ENCODE data around the gene TNNT2.

Gene TNNT2

GRCh38 chr1:201384406-201384782, 6.9 kb upstream of the TNNT2 start:
- Histone ChIP-seq H3K4me3 (ENCODE audit: low read length) (no peak overlapping the region), H2AFZ (ENCODE audit: low read length) (no peak overlapping the region), H3K4me1 (ENCODE audit: low read length) (no peaks in the 10 kb centered on the region), H4K20me1 (ENCODE audit: insufficient read depth, low read length) (no peaks in the 10 kb centered on the region), H3K27ac (ENCODE audit: low read length) (no peak overlapping the region), H3F3A (ENCODE audit: insufficient read depth, low read length) (no peaks in the 10 kb centered on the region), H3K79me2 (ENCODE audit: low read length) (no peaks in the 10 kb centered on the region), H3K9ac (ENCODE audit: low read length) (no peak overlapping the region), H3K36me3 (replicated peaks; ENCODE audit: insufficient read depth, low read length) (no peaks in the 10 kb centered on the region), H3K4me2 (ENCODE audit: low read depth, low read length) (no peak overlapping the region), H3K9me3 (replicated peaks; ENCODE audit: insufficient read depth, low read length) (no peaks in the 10 kb centered on the region), H3K9me2 (replicated peaks; ENCODE audit: insufficient read depth, low read length) (no peaks in the 10 kb centered on the region), H3K27me3 (replicated peaks; ENCODE audit: insufficient read depth, low read length) (peaks cover 44% of the 10 kb centered on the region)
- TF ChIP-seq EZH2 (optimal IDR thresholded peaks at IDR 0.05; ENCODE audit: low read depth, low read length) (no peak), EZH2phosphoT487 (IDR thresholded peaks at IDR 0.05; ENCODE audit: low read length) (no peak), CTCF (IDR thresholded peaks at IDR 0.05; ENCODE audit: low read length) (no peak)
- no peak for DNase-seq

DNA sequence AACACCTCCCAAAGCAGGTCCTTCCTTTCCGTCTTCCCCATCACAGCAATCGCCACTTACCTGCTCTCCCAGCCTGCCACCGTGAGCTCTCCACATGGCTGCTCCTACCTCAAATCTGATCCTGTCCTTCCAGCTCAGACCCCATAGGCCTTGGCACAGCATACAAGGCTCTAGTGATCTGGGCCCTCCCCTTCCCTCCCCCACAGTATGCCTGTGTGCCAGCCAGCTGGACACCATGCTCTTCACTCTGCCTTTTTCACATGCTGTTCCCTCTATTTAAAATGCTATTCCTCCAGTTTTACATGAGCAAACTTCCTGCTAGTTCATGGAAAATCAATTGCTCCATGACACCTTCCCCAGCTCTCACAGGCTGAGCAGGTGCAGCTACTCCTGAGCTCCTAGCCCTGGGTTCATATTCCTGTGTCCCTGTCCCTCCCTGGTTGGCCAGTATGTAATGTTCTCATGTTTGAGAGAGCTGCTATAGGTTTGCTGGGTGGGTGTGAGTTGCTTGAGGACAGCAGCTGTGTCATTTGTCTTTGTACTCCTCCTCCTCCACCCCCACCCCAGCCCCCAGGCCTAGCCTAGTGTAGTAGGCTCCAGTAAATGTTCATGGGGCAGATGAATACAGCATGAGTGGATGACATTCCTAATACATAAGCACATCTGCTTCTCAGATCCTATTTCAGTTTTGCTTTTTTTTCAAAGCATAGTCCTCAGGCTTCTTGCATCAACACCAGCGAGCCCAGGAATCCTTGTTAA, 6.3 kb upstream of the TNNT2 start:
- H3K4me1 ChIP-seq (ENCODE audit: low read length) = no peaks in the 10 kb centered on the region
- TF ChIP-seq EZH2phosphoT487 (IDR thresholded peaks at IDR 0.05; ENCODE audit: low read length) (no peak), EZH2 (optimal IDR thresholded peaks at IDR 0.05; ENCODE audit: low read depth, low read length) (no peak), CTCF (IDR thresholded peaks at IDR 0.05; ENCODE audit: low read length) (no peak)
- H3F3A ChIP-seq (ENCODE audit: insufficient read depth, low read length) = no peaks in the 10 kb centered on the region
- no peak overlapping the region for H3K4me3 ChIP-seq (ENCODE audit: low read length)
- no peak overlapping the region for H3K9ac ChIP-seq (ENCODE audit: low read length)
- no peak for DNase-seq
- no peak overlapping the region for H2AFZ ChIP-seq (ENCODE audit: low read length)
- no peaks in the 10 kb centered on the region for H3K79me2 ChIP-seq (ENCODE audit: low read length)
- H3K9me2 ChIP-seq (replicated peaks; ENCODE audit: insufficient read depth, low read length) = no peaks in the 10 kb centered on the region
- H3K27ac ChIP-seq (ENCODE audit: low read length) = no peak overlapping the region
- no peak overlapping the region for H3K4me2 ChIP-seq (ENCODE audit: low read depth, low read length)
- no peaks in the 10 kb centered on the region for H3K36me3 ChIP-seq (replicated peaks; ENCODE audit: insufficient read depth, low read length)
- H3K9me3 ChIP-seq (replicated peaks; ENCODE audit: insufficient read depth, low read length) = no peaks in the 10 kb centered on the region
- peaks cover 44% of the 10 kb centered on the region for H3K27me3 ChIP-seq (replicated peaks; ENCODE audit: insufficient read depth, low read length)
- no peaks in the 10 kb centered on the region for H4K20me1 ChIP-seq (ENCODE audit: insufficient read depth, low read length)

- H3K4me1 ChIP-seq (ENCODE audit: low read length) = no peaks in the 10 kb centered on the region
- H3K4me2 ChIP-seq (ENCODE audit: low read depth, low read length) = no peak overlapping the region
- DNase-seq = no peak
- H3K9ac ChIP-seq (ENCODE audit: low read length) = no peak overlapping the region
- no peak overlapping the region for H3K4me3 ChIP-seq (ENCODE audit: low read length)
- H3F3A ChIP-seq (ENCODE audit: insufficient read depth, low read length) = no peaks in the 10 kb centered on the region
- H2AFZ ChIP-seq (ENCODE audit: low read length) = no peak overlapping the region
- no peaks in the 10 kb centered on the region for H4K20me1 ChIP-seq (ENCODE audit: insufficient read depth, low read length)
- no peaks in the 10 kb centered on the region for H3K36me3 ChIP-seq (replicated peaks; ENCODE audit: insufficient read depth, low read length)
- no peaks in the 10 kb centered on the region for H3K9me3 ChIP-seq (replicated peaks; ENCODE audit: insufficient read depth, low read length)
- peaks cover 31% of the 10 kb centered on the region; the same call in 1 of the 2 replicates for H3K27me3 ChIP-seq (replicated peaks; ENCODE audit: insufficient read depth, low read length)
- H3K27ac ChIP-seq (ENCODE audit: low read length) = no peak overlapping the region
- no peaks in the 10 kb centered on the region for H3K79me2 ChIP-seq (ENCODE audit: low read length)
- no peak for TF ChIP-seq EZH2phosphoT487 (IDR thresholded peaks at IDR 0.05; ENCODE audit: low read length)
- no peak for TF ChIP-seq EZH2 (optimal IDR thresholded peaks at IDR 0.05; ENCODE audit: low read depth, low read length)
- TF ChIP-seq CTCF (IDR thresholded peaks at IDR 0.05; ENCODE audit: low read length) = no peak
- H3K9me2 ChIP-seq (replicated peaks; ENCODE audit: insufficient read depth, low read length) = no peaks in the 10 kb centered on the region
These were observed 3.6 kb upstream of the TNNT2 start for GRCh38 chr1:201381130-201381529.
